AG09309 (cell line): ENCODE data around the gene C4orf54.

Experiments used
- DNase-seq: peaks from one replicate; pipeline ENCODE4 v3.0.0-alpha.2; 2010; ENCODE audit warnings: low read depth
- H3K4me3 ChIP-seq: 2 replicates; pipeline ENCODE4 v1.5.1; 2011; ENCODE audit warnings: mild to moderate bottlenecking, low read depth, low read length, moderate library complexity; ENCODE audit not compliant: control insufficient read depth
- TF ChIP-seq, protein P1 (sequence below): IDR thresholded peaks from 2 replicates; pipeline ENCODE4 v1.5.1; 2011; ENCODE audit warnings: mild to moderate bottlenecking, low read depth, low read length, inconsistent platforms; ENCODE audit not compliant: insufficient read depth, control insufficient read depth; ENCODE audit errors: missing control alignments

Gene C4orf54

DNA sequence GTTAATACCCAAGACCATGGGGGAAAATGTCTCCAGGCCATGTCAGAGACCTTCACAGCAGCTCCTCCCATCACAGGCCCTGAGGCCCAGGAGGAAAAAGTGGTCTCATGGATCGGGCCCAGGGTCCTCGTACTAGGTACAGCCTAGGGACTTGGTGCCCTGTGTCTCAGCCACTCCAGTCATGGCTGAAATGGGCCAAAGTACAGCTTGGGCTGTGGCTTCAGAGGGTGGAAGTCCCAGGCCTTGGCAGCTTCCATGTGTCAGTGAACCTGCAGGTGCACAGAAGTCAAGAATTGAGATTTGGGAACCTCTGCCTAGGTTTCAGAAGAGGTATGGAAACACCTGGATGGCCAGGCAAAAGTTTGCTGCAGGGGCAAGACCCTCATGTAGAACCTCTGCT, 27.6 kb upstream of the C4orf54 start:
- TF ChIP-seq, protein P1, sequence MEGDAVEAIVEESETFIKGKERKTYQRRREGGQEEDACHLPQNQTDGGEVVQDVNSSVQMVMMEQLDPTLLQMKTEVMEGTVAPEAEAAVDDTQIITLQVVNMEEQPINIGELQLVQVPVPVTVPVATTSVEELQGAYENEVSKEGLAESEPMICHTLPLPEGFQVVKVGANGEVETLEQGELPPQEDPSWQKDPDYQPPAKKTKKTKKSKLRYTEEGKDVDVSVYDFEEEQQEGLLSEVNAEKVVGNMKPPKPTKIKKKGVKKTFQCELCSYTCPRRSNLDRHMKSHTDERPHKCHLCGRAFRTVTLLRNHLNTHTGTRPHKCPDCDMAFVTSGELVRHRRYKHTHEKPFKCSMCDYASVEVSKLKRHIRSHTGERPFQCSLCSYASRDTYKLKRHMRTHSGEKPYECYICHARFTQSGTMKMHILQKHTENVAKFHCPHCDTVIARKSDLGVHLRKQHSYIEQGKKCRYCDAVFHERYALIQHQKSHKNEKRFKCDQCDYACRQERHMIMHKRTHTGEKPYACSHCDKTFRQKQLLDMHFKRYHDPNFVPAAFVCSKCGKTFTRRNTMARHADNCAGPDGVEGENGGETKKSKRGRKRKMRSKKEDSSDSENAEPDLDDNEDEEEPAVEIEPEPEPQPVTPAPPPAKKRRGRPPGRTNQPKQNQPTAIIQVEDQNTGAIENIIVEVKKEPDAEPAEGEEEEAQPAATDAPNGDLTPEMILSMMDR: no peak
- DNase-seq: no peak

DNA sequence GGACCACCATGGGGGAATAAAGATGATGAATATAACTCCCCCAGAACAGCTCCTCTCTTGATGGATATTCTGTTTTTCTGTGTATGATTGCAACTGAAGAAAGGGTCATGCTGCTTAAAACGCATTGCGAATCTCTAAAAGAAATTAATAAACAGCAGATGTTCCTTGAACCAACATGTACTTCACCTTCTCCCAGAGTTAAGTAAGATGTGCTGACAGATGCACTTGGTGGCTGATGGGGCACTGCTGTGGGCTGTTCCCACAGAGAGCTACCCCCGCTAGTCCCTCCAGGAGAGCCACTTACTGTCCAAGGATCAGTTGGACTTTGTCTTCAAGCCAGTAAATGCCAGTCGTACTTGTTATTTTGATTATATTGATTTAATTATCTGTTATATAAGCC, 26.3 kb upstream of the C4orf54 start:
- H3K4me3 ChIP-seq: no peak overlapping the region
- TF ChIP-seq, protein P1: no peak
- DNase-seq: no peak

More for the DNA sequence above, 27.6 kb upstream of the C4orf54 start:
- no peak overlapping the region for H3K4me3 ChIP-seq

DNA sequence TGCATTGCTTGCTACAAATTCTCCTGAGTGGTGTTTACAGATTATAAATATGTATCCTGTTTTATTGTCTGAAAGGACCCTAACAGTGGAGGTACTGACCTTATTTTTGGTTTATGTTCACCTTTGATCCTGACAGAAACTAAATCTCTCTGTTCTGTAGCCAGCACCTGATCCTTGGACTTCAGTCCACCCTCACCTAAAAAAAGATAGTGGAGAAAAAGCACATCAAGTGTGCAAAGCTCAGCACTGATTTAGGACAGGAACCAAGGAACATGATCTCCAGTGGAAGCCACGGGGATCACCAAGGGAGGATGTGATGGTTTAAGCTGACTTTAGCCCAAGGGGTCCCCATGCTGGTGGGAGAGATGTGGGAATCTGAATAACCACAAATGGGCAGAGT, 22.3 kb upstream of the C4orf54 start:
- TF ChIP-seq, protein P1: no peak
- no peak for DNase-seq
- no peak overlapping the region for H3K4me3 ChIP-seq

DNA sequence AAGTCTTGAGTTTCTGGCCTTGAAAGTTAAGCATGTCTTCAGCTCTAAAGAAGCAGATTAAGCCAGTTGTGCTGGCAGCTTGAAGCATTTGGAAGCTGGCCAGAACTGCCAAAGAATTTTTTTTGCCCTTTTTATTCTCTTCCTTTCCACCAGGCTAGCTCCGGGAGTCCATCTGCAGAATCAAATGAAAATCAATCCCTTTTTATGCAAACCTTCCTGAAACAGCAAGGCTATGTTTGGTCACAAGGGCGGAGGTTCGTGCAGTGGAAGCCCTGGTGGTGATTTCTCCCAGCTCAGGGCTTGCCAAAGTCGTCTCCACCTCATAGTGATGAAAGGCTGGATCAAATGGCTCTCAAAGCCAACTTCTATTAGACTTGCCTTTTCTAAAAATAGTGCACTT, 21.6 kb upstream of the C4orf54 start:
- no peak overlapping the region for H3K4me3 ChIP-seq
- no peak for DNase-seq
- TF ChIP-seq, protein P1: no peak

DNA sequence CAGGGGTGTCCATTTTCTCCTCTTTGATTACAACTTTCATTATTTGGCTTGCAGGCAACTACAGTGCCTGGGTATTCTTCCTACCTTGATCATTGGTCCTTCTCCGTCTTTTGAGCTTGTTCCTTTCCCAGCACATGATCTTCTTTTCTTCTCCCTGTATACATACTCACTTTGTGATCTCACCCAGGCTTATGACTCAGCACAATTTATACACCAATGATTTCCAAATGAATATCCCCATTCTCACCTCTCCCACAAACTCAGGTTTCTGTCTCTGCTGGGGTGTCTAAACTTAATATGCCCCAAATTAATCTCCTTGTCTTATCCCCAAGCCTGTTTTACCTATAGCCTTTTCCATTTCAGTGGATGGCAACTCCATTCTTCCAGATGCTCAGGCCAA, 19.5 kb upstream of the C4orf54 start:
- TF ChIP-seq, protein P1: no peak
- DNase-seq: no peak
- no peak overlapping the region for H3K4me3 ChIP-seq

DNA sequence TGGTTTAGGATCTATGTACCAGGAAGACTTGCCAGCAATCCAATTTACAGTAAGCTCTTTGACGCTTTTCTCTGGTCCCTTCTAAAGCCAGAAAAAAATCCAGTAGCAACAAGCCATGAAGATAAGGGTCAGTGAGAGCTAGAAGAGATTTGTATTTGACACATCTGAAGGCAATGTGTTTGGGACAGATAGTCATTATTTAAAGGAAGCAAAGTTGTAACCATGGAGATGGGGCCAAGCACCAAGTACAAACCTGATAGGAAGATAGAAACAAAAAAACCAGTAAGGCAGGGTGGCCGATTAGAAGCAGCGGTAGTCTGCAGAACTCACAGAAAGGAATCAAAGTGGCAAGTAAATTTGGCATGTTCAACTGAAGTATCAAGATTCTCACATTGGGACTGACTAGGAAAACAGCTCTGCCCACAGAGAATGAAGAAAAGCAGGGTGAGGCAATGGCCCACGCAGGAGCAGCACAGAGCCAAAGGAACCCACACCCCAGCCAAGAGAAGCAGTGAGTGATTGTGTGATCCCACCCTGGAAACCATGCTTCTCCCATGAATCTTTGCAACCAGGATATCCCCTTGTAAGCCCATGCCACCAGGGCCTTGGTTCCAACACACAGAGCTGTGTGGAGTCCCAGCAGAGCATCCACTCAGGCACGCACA, 12.9 kb upstream of the C4orf54 start:
- no peak overlapping the region for H3K4me3 ChIP-seq
- TF ChIP-seq, protein P1: no peak
- no peak for DNase-seq

DNA sequence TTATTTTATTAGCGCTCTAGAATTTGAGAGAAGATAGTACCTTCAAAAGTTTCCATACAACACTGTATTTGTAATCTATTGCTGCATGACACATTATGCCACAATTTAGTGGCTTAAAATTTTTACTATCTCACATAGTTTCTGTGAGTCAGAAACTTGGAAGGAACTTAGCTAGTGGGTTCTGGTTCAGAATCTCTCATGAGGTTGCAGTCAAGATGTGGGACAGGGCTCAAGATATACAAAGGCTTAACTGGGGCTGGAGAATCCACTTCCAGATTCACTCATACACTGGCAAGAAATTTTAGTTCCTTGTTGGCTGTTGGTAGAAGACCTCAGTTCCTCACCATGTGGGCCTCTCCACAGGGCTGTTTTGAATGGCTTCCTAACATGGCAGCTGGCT, 11.5 kb upstream of the C4orf54 start:
- DNase-seq: no peak
- no peak overlapping the region for H3K4me3 ChIP-seq
- TF ChIP-seq, protein P1: no peak
